ENCODE measurements around the gene FRAS1.

Gene FRAS1

GRCh38 chr4:78560296-78560963 lies 503.3 kb downstream of the FRAS1 start:
- Histone ChIP-seq H3K4me1 (ENCODE audit: insufficient read depth, low read length) (no peaks in the 10 kb centered on the region), H3K27ac (ENCODE audit: low read length) (no peak overlapping the region), H3K9ac (ENCODE audit: low read depth, low read length) (no peak overlapping the region), H3K27me3 (ENCODE audit: insufficient read depth, low read length, poor library complexity) (no peaks in the 10 kb centered on the region), H3K4me3 (ENCODE audit: low read depth in 1 of 2, low read length in 2 of 2) (no peak overlapping the region), H3K4me2 (ENCODE audit: insufficient read depth, low read length) (no peak overlapping the region), H4K20me1 (ENCODE audit: insufficient read depth, low read length) (no peaks in the 10 kb centered on the region), H2AFZ (ENCODE audit: low read depth, low read length) (no peak overlapping the region), H3K36me3 (ENCODE audit: insufficient read depth, low read length) (no peaks in the 10 kb centered on the region), H3K9me3 (ENCODE audit: insufficient read depth, low read length, severe bottlenecking) (peaks cover 3% of the 10 kb centered on the region), H3K79me2 (ENCODE audit: insufficient read depth, low read length) (no peaks in the 10 kb centered on the region)
- ATAC-seq (ENCODE audit: insufficient read depth, low read depth) (no peak), DNase-seq (no peak)
- TF ChIP-seq EZH2 (IDR thresholded peaks at IDR 0.05; ENCODE audit: borderline replicate concordance, low read depth, low read length, severe bottlenecking), result no peak
- TF ChIP-seq, protein P1, sequence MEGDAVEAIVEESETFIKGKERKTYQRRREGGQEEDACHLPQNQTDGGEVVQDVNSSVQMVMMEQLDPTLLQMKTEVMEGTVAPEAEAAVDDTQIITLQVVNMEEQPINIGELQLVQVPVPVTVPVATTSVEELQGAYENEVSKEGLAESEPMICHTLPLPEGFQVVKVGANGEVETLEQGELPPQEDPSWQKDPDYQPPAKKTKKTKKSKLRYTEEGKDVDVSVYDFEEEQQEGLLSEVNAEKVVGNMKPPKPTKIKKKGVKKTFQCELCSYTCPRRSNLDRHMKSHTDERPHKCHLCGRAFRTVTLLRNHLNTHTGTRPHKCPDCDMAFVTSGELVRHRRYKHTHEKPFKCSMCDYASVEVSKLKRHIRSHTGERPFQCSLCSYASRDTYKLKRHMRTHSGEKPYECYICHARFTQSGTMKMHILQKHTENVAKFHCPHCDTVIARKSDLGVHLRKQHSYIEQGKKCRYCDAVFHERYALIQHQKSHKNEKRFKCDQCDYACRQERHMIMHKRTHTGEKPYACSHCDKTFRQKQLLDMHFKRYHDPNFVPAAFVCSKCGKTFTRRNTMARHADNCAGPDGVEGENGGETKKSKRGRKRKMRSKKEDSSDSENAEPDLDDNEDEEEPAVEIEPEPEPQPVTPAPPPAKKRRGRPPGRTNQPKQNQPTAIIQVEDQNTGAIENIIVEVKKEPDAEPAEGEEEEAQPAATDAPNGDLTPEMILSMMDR (IDR thresholded peaks at IDR 0.05; ENCODE audit: borderline replicate concordance, extremely low read depth, low read length, poor library complexity, severe bottlenecking), result no peak

DNA sequence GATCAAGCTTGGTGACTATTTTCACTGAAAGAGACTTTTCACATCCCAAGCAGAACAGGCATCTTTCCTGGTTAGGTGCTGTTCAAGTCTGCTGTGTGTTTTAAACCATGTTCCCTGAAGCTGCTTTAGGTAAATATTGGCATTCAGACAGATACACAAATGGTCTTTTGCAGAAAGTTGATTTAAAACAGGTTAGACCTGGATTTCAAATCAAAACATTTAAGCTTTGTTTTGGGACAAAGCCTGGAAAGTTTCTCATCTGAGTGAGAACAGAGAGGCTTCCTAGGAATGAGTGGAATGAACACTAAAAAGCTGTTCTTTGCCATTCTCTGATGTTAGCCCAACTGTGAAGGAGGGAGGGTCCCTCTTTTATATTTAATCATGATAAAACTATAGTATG lies 504.6 kb downstream of the FRAS1 start:
- no peak for TF ChIP-seq EZH2 (IDR thresholded peaks at IDR 0.05; ENCODE audit: borderline replicate concordance, low read depth, low read length, severe bottlenecking)
- TF ChIP-seq, protein P1 (IDR thresholded peaks at IDR 0.05; ENCODE audit: borderline replicate concordance, extremely low read depth, low read length, poor library complexity, severe bottlenecking), result no peak
- H3K4me1 ChIP-seq (ENCODE audit: insufficient read depth, low read length), result no peaks in the 10 kb centered on the region
- no peak overlapping the region for H2AFZ ChIP-seq (ENCODE audit: low read depth, low read length)
- H3K4me3 ChIP-seq (ENCODE audit: low read depth in 1 of 2, low read length in 2 of 2), result no peak overlapping the region
- no peaks in the 10 kb centered on the region for H3K36me3 ChIP-seq (ENCODE audit: insufficient read depth, low read length)
- no peaks in the 10 kb centered on the region for H3K79me2 ChIP-seq (ENCODE audit: insufficient read depth, low read length)
- H4K20me1 ChIP-seq (ENCODE audit: insufficient read depth, low read length), result no peaks in the 10 kb centered on the region
- no peak overlapping the region for H3K4me2 ChIP-seq (ENCODE audit: insufficient read depth, low read length)
- ATAC-seq (ENCODE audit: insufficient read depth, low read depth) (no peak), DNase-seq (no peak)
- no peaks in the 10 kb centered on the region for H3K27me3 ChIP-seq (ENCODE audit: insufficient read depth, low read length, poor library complexity)
- no peak overlapping the region for H3K9ac ChIP-seq (ENCODE audit: low read depth, low read length)
- H3K27ac ChIP-seq (ENCODE audit: low read length), result no peak overlapping the region
- peaks cover 3% of the 10 kb centered on the region for H3K9me3 ChIP-seq (ENCODE audit: insufficient read depth, low read length, severe bottlenecking)

GRCh38 chr4:78562687-78563086 lies 505.6 kb downstream of the FRAS1 start:
- ATAC-seq (ENCODE audit: insufficient read depth, low read depth) (no peak), DNase-seq (no peak)
- no peaks in the 10 kb centered on the region for H4K20me1 ChIP-seq (ENCODE audit: insufficient read depth, low read length)
- TF ChIP-seq EZH2 (IDR thresholded peaks at IDR 0.05; ENCODE audit: borderline replicate concordance, low read depth, low read length, severe bottlenecking), result no peak
- TF ChIP-seq, protein P1 (IDR thresholded peaks at IDR 0.05; ENCODE audit: borderline replicate concordance, extremely low read depth, low read length, poor library complexity, severe bottlenecking), result no peak
- no peak overlapping the region for H3K4me3 ChIP-seq (ENCODE audit: low read depth in 1 of 2, low read length in 2 of 2)
- H3K79me2 ChIP-seq (ENCODE audit: insufficient read depth, low read length), result no peaks in the 10 kb centered on the region
- no peaks in the 10 kb centered on the region for H3K4me1 ChIP-seq (ENCODE audit: insufficient read depth, low read length)
- no peak overlapping the region for H3K4me2 ChIP-seq (ENCODE audit: insufficient read depth, low read length)
- H3K9ac ChIP-seq (ENCODE audit: low read depth, low read length), result no peak overlapping the region
- H3K9me3 ChIP-seq (ENCODE audit: insufficient read depth, low read length, severe bottlenecking), result no peaks in the 10 kb centered on the region
- H3K36me3 ChIP-seq (ENCODE audit: insufficient read depth, low read length), result no peaks in the 10 kb centered on the region
- no peak overlapping the region for H3K27ac ChIP-seq (ENCODE audit: low read length)
- no peak overlapping the region for H2AFZ ChIP-seq (ENCODE audit: low read depth, low read length)
- no peaks in the 10 kb centered on the region for H3K27me3 ChIP-seq (ENCODE audit: insufficient read depth, low read length, poor library complexity)

All from DND-41 (cell line).